Measurements from ENCODE around the gene ANKDD1B.

The ANKDD1B gene

DNA sequence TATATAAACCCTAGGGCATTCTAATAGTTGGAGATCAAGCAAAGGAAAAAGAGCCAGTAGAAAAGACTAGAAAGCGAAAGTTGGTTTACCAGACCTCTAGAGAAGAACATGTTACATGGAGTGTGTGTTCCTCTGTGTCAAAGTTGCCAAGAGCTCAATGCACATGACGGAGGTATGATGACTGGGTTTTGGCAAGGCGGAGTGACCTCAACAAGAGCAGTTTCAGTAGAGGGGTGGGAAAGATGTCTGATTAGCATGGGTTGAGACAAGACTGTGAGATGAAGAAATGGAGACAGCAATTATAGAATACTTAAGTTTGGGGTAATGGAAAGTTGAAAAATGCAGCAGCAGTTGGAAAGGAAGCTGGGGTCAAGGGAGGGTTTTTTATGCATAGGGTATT lies 1.6 kb downstream of the ANKDD1B start:
- no peak for DNase-seq (ENCODE audit: low read depth, low spot score)
- no peak overlapping the region for H3K4me3 ChIP-seq (ENCODE audit: low read length)

DNA sequence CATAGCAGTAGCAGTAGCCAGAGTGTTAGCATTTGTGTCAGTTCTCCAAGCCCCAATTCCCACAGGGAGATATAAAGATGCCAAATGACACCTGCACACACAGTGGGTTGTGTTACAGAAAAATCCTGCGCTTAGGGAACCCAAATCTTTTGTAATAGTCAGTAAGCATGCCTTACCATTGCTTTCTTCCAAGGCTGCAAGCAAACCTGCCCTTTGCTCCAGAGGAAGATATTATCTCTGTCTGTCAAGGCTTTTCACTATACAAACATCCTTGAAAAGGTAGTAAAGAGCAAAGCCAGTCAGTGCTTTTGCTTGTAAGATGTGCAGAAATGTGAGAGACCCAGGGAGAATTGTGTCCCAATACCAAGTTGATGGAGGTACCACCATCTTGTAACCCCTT lies 2.9 kb downstream of the ANKDD1B start:
- no peak overlapping the region for H3K4me3 ChIP-seq (ENCODE audit: low read length)
- no peak for DNase-seq (ENCODE audit: low read depth, low spot score)

DNA sequence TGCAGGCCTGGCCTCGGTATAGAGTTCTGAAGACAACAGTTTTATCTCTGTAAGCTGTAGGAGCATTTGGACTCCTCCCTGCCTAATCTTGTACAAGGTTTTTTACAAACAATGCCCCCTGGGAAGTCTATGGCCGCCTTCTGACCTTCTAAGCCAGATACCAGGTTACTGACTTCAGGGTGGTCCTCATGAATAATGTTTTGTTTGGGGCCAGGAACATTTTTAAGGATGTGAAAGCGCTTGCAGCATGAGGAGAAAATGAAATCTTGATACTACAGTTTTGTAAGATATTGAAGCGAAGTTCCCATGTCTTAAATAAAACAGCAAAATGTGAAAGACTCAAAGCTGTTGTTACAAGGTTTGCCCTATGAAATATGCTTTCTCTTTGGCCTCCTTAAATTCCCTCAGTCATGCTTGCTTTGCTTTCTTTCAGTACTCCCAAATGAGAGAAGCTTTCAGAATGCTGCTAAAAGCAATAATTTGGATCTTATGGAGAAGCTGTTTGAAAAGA lies 5.2 kb downstream of the ANKDD1B start:
- no peak for DNase-seq (ENCODE audit: low read depth, low spot score)
- no peak overlapping the region for H3K4me3 ChIP-seq (ENCODE audit: low read length)

DNA sequence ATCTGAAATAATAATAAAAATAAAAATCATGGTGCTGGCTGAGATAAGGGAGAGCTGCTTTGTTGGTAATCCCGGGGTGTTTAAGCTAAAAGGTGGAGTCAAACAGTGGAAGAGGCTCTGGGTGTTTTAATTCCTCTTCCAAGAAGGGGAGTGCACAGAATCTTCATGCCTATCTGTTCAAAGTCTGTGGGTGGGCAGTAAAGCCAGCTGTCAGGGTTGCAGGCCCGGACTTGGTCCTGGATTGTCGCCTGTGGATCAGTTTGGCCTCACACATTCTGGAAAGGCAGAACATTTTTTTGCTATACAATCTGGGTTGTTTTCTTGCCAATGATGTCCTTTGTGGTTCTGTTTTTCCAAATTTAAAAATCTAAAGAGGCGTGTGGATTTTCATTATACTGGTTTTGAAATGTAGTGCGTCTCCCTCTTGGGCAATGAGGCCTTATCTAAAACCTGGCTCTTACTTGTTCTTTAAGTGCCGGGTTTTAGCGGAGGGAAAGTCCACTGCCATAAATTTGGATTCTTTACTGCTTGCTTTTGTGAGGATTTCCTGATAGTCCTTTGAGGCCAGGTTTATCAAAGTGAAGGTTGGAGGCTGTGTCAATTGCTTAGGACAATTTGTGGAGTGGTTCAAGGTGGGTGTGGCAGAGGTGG lies 5.8 kb downstream of the ANKDD1B start:
- DNase-seq (ENCODE audit: low read depth, low spot score) = no peak
- no peak overlapping the region for H3K4me3 ChIP-seq (ENCODE audit: low read length)

DNA sequence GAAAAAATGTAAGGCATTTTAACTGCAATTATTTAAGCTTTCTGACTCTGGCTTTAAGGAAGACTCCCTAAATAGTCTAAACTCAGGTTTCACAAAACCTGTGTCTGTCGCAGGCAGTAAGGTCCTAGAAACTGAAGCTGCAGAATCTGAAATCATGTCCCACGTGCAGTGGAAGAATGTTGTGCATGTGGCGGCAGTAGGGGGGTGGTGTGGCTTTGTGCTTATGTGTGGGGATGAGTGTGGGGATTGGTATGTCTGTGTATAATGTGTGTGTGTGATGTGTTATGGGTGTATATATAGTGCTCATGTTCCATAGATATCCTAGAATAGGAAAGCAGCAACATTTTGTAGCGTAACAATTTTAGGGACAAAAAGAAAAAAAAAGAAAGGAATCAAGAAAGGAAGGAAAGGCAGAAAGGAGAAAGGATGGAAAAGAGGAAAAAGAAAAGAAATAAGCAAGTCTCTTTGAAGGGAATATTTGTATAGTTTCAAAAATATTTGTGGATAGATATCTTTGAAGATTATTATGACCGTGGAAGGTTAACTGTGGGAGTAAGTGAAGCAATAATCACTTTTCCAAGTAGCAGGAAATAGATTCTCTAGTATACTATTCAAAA lies 6.6 kb downstream of the ANKDD1B start:
- H3K4me3 ChIP-seq (ENCODE audit: low read length) = no peak overlapping the region
- no peak for DNase-seq (ENCODE audit: low read depth, low spot score)

DNA sequence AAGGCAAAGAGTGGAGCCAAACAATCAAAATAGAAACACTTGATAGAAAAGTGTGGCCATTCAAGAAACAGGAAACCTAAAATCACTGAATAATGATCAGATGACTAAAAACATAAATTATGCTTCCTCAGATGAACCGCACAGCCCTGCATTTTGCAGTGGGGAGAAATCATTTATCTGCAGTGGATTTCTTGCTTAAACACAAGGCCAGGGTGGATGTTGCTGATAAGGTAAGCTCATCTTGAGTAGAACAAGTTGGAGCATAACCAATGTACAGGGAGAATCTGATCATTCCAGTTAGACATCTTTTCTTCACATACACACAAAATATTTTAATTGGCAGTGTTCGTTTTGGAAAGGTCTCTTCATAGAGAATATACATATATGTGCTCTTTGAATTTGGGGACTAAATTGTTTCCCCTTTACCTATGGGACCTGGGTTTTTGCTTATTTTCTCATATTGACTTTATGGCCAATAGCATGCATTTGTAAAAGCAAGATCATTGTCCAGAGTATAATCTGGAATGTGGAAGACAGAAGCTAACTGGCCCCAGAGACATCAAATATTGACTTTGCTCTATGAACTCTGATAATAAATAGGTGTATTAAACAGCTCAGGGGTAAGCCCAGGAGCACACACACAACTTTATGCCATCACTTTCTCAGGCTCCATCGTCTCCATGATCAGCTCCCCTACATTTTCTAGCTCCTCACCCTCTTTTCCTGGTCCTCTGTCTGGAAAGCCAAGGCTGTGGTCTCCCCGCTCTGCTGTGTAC lies 9.1 kb downstream of the ANKDD1B start:
- no peak overlapping the region for H3K4me3 ChIP-seq (ENCODE audit: low read length)
- no peak for DNase-seq (ENCODE audit: low read depth, low spot score)

DNA sequence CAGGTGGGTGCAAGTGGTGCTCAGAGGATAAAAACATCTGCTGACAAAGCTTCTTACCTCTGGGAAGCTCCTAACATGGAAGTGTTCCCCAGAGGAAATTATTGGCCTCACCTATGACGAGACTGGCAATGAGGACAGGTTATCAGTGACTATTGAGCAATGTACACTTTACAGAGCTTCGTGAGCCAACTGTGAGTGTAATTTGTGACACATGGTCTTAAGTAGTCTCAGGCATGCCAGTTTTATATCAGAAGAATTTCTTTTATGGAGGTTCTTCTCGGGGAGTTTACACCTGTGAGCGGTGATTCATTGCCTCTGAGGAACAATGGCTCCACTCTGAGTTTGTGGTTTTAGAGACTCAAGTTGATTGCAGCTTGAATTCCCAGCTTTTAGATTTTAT lies 11.3 kb downstream of the ANKDD1B start:
- DNase-seq (ENCODE audit: low read depth, low spot score) = no peak
- H3K4me3 ChIP-seq (ENCODE audit: low read length) = no peak overlapping the region

DNA sequence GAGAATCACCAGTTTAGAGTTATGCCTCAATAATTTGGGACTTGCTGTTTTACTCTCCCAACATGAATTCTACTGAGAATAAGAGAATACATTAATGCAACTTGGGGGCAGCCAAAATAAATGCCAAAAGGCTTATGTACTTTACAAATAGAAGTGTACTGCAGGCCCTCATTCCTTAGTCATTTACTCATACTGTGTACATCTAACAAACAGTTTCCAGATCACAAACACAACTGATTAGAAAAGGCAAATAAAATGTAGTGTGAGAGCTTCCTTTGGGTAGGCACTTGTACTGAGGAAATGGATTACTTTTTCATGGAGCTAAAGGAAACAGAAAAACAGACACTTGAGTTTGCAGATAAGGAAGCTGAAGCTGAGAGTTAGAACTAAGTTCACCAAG lies 12.6 kb downstream of the ANKDD1B start:
- no peak overlapping the region for H3K4me3 ChIP-seq (ENCODE audit: low read length)
- DNase-seq (ENCODE audit: low read depth, low spot score) = no peak

DNA sequence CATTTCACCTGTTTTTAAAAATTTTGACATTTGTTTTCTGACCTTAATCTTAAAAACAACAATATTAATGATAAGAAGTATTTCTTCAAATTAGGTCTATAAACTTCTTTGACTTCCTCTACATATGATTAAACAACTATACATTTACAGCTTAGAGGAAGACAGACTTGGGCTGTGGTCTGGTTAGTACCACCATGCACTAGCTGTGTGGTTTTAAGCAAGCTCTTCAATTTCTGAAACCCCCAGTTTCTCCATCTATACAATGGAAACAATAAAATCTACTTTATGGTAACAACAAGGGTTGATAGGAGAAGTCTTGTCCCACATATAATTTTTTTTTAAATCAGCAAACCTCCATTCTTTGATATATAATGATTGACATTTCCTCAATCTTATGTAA lies 15.7 kb downstream of the ANKDD1B start:
- peak; percentile 53 for DNase-seq (ENCODE audit: low read depth, low spot score)
- H3K4me3 ChIP-seq (ENCODE audit: low read length) = no peak overlapping the region

DNA sequence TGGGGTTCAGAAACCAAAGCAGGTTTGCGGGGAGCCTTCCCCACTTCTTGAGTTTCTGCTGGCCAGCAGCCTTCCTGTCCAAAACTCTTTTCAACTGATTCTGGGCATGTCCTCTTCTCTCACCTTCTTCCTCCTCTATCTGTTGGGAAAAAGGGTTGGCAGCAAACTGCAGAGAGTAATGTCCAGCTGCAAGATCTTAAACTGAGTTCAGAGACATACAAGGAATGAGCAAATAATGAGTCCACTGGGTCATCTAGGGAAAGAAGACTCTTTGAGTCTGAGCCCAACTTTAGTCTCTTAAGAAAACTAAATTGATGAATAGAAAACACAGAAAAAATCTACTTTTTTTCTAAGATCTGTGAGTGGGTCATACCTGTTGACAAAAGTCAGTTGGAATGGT lies 16.5 kb downstream of the ANKDD1B start:
- no peak overlapping the region for H3K4me3 ChIP-seq (ENCODE audit: low read length)
- DNase-seq (ENCODE audit: low read depth, low spot score) = no peak

DNA sequence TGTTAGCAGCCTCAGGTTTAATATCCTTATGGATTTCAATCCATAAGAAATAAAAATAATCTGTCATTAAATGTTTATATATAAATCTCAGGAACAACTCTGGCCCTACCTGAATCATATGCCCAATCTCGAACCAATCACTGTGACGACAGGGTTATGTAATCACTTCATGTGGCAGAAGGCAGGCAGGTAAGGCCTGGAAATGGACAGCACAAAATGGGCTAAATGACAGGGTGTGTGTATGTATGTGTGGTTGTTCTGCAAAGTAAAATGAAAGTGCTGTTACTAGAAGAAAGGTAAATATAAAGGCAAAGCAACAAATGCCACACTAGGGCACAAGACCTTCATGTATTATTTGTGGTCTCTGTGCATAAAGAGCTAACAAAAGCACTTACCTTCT lies 19.6 kb downstream of the ANKDD1B start:
- no peak overlapping the region for H3K4me3 ChIP-seq (ENCODE audit: low read length)
- no peak for DNase-seq (ENCODE audit: low read depth, low spot score)

DNA sequence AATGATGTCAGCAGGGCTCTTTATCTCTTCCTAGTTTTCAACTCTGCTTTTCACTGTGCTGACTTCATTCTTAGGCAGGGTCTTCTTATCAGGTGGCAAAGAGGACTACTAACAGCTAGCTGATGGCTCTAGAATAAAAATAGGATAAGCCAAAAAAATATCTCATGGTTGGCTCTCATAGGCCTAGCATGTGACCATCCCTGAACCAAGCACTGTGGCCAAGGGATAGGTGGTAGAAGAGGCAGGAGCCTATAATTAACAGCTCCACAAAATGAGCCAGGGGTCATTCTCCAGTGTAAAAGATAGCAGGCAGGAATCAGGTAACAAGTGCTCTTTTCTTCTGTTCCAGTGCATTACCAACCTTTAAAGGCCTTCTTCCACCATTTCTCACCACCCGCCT lies 21.1 kb downstream of the ANKDD1B start:
- H3K4me3 ChIP-seq (ENCODE audit: low read length) = no peak overlapping the region
- no peak for DNase-seq (ENCODE audit: low read depth, low spot score)

DNA sequence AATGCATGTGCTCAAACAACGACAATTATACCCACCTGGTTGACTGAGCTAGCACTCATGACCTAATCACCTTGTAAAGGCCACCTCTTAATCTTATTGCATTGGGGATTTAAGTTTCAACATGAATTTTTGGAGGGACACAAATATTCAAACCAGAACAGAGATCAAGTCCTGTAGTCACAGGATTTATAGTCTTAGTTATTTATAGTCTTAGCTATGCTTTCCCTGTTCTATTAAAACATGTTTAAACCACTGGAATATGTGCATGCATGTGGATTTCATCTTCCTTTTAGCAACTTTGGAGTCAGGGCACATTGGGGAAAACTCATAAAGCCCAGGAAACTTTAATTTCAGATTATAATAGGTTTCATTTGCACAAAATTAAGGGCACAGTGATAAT lies 26.7 kb downstream of the ANKDD1B start:
- no peak for DNase-seq (ENCODE audit: low read depth, low spot score)
- H3K4me3 ChIP-seq (ENCODE audit: low read length) = no peak overlapping the region

DNA sequence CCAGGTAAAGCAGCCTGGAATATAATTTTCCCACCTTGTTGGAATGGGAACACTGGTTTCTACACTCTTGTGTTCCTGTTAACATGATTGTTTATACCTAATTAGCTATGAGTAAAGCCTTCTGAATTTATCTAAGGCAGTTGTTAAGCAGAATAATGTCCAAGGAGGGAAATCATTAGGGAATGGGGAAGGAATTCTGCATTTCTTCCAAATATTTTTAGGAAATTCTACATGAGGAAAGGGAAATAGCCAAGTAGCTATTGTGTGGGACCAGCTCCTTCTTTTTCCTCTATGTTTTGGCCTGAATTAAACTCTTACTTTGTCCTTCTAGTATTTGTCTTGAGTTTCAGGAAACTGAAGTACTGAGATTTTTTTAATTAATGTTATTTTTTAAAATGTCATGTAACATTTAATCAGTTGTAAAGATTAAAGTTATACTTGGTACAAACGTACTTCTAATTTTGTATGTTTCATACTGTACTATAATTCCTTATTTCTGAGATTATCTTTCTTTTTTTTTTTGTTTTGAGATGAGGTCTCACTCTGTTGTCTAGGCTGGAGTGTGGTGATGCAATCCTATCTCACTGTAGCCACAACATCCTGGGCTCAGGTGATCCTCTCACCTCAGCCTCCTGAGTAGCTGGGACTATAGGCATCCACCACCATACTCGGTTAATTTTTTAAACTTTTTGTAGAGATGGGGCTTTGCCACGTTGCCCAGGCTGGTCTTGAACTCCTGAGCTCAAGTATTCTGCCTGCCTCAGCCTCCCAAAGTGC lies 28.5 kb downstream of the ANKDD1B start:
- no peak overlapping the region for H3K4me3 ChIP-seq (ENCODE audit: low read length)
- DNase-seq (ENCODE audit: low read depth, low spot score) = no peak

DNA sequence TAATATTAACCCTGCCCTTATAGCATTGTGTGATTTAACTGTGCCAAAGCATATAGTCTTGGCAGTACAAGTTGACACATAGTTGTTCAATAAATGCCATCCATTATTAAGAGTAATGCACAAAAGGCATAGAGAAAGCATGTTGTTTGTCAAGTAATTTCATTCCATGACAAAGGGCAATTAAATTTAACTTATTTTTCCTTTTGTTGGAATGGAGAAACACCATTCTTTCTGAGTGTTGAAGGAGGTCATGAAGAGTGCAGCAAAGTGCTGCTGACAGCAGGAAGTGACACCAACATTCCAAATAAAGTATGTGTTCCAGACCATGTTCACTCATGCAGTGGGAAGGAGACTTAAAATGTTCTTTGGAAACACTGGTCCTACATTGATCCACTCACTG lies 29.1 kb downstream of the ANKDD1B start:
- no peak overlapping the region for H3K4me3 ChIP-seq (ENCODE audit: low read length)
- DNase-seq (ENCODE audit: low read depth, low spot score) = no peak

DNA sequence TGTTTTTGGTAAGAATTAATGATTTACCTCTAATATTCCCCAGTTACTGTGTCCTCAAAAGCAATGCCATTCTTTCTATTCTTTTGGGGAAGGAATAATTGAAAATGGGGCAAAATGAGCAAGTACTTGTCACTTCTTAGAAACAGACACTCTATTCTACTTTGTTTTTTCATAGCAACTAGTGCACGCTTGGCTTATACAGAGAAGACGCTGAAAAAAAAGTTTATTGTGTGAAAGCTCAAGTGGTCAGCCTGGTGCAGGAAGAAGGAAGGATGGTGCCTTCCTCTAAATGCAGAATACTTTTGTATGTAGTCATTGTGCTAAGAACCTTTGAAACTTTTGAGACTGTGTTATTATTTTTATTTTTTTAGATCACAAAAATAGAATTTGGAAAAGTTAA lies 29.6 kb downstream of the ANKDD1B start:
- DNase-seq (ENCODE audit: low read depth, low spot score) = no peak
- no peak overlapping the region for H3K4me3 ChIP-seq (ENCODE audit: low read length)

DNA sequence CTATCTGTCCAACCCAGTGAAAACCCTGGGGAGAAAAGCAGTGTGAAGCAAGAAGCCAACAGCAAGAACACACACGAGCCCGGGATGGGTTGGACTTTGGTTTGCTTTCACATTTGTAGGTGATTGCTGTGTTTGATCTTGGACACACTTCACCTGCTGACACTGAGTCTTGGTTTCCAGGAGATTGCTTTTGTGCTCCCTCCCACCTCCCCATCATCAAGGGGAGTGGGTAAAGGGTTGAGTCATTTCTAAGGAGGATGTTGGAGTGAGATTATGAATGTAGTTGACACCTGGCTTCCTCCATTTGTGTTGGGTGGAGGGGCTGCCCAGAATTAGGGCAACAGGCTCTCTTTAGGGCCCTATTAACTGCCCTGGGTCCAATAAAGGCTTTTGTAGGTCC lies 37.5 kb downstream of the ANKDD1B start:
- DNase-seq (ENCODE audit: low read depth, low spot score) = peak; percentile 20
- H3K4me3 ChIP-seq (ENCODE audit: low read length) = no peak overlapping the region

DNA sequence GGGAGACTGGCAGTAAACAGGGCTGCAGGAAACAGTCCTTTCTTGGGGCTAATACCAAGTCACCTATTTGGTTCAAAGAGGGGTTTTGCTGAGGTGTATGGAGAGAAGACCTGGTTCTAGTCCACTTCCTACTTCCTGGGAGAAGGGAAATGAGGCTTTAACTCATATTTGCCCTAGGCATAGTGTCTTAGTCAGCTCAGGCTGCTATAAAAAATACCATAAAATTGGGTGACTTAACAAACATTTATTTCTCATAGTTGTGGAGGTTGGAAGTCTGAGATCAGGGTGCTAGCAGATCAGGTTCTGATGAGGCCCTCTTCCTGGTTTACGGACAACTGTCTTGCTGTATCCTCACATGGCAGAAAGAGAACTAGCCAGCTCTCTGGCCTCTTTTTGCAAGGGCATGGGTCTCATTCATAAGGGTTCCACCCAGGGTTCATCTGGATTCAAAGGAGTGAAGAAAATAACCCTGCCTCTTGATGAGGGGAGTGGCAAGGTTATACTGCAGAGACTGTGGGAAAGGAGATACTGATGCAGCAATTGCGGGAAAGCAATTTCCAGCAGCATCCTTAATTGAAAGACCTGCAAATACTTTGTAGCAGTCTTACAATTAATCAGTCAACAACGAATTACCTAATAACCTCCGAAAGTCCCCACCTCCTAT lies 40.5 kb downstream of the ANKDD1B start:
- H3K4me3 ChIP-seq (ENCODE audit: low read length) = no peak overlapping the region
- DNase-seq (ENCODE audit: low read depth, low spot score) = no peak

DNA sequence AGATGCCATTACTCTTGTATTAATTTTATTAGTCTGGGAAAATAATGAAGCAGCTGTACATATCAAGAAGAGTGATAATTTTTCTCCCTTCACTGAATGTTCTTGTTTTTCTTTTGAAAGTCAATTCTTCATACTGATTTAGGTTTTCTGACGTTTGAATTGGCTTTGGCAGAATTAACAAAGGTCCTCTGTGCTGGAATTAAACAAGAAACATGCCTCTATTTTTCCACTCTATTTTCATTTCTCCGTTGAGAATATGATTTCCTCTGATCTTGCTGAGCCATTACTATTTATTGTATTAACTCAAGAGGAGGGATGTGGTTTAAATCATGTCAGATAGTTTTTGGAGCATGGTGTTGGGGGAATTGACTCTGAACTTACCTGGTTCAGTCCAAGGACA lies 42.3 kb downstream of the ANKDD1B start:
- no peak overlapping the region for H3K4me3 ChIP-seq (ENCODE audit: low read length)
- no peak for DNase-seq (ENCODE audit: low read depth, low spot score)
